Panc1 (cell line): ENCODE results near the gene RARB.

ENCODE experiments used
- CTCF ChIP-seq: fragments of 450-650 bp; IDR thresholded peaks from 2 replicates; pipeline ENCODE4 v1.5.1; 2017; ENCODE audit warnings: mild to moderate bottlenecking
- POLR2AphosphoS5 ChIP-seq: IDR thresholded peaks from 2 replicates; pipeline ENCODE4 v1.6.1; 2012; ENCODE audit warnings: mild to moderate bottlenecking, low read depth, low read length, moderate library complexity
- TCF7L2 ChIP-seq: IDR thresholded peaks from 2 replicates; pipeline ENCODE4 v1.6.1; 2011; ENCODE audit warnings: mild to moderate bottlenecking, low read depth, low read length, inconsistent platforms

- no peak for TF ChIP-seq CTCF
- TF ChIP-seq POLR2AphosphoS5 = no peak
- no peak for TF ChIP-seq TCF7L2
Measured at GRCh38 chr3:25631989-25632388, 203.9 kb downstream of the RARB start.
